AG09319 (cell line): ENCODE measurements around the gene HAVCR2.
"Not testable (repeated sequence)": the region's sequence is repeated elsewhere in the genome, so short reads cannot be mapped to it uniquely, and the experiment has no call there.

ENCODE experiments used
- DNase-seq: peaks from one replicate; pipeline ENCODE4 v3.0.0-alpha.2; 2010; ENCODE audit warnings: low read depth; ENCODE audit errors: extremely low read depth
- TF ChIP-seq, protein P1 (sequence below): IDR thresholded peaks from 2 replicates; pipeline ENCODE4 v1.5.1; 2011; ENCODE audit warnings: low read depth, mild to moderate bottlenecking, inconsistent platforms, low read length, moderate library complexity

Gene HAVCR2

DNA sequence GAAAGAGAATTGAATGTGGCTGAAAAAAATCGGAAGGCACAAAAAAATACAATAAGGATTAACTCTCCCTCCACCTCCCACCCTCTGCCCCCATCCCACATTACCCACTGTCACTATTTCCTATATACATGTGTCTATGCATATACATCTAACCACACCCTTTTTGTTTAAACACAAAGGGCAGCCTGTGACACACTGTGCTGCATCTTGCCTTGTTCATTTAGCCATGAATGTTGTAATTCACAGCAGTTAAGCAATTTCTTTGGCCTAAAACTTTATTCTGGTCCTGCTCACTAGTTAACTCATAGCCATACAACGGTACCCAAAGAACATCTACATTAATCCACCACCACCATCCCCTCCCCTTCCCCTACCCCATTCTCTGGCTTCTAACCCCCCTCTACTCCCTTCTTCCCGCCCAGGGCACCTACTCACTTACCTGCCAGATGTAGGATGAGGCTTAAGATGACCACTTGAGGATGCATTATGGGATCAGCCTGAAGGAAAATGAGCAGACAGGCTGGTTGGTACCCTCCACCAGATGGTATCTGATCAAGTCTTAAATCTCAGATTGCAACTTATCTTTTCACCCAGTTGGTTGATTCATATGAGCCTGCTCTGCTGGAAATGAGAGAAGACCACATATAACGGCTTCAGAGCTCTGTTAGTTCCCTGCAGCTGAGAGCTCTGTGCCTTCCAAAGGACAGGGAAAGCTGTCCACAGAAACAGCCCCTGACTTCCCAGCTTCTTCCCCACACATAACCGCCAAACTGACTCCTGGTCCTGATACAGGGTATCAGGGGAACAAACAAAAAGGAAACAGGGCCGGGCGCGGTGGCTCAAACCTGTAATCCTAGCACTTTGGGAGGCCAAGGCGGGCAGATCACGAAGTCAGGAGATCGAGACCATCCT is 51.1 kb downstream of the HAVCR2 start:
- DNase-seq = no peak
- TF ChIP-seq, protein P1, sequence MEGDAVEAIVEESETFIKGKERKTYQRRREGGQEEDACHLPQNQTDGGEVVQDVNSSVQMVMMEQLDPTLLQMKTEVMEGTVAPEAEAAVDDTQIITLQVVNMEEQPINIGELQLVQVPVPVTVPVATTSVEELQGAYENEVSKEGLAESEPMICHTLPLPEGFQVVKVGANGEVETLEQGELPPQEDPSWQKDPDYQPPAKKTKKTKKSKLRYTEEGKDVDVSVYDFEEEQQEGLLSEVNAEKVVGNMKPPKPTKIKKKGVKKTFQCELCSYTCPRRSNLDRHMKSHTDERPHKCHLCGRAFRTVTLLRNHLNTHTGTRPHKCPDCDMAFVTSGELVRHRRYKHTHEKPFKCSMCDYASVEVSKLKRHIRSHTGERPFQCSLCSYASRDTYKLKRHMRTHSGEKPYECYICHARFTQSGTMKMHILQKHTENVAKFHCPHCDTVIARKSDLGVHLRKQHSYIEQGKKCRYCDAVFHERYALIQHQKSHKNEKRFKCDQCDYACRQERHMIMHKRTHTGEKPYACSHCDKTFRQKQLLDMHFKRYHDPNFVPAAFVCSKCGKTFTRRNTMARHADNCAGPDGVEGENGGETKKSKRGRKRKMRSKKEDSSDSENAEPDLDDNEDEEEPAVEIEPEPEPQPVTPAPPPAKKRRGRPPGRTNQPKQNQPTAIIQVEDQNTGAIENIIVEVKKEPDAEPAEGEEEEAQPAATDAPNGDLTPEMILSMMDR = no peak

DNA sequence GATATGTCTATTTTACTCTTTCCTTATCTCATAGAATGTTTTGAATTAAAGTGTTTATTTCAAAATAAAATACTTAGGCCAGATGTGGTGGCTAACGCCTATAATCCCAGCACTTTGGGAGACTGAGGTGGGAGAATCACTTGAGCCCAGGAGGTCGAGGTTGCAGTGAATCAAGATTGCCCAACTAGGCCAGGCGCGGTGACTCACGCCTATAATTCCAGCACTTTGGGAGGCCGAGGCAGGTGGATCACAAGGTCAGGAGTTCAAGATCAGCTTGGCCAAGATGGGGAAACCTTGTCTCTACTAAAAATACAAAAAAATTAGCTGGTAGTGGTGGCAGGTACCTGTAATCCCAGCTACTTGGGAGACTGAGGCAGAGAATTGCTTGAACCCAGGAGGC is 52.0 kb downstream of the HAVCR2 start:
- DNase-seq = not testable (repeated sequence)

DNA sequence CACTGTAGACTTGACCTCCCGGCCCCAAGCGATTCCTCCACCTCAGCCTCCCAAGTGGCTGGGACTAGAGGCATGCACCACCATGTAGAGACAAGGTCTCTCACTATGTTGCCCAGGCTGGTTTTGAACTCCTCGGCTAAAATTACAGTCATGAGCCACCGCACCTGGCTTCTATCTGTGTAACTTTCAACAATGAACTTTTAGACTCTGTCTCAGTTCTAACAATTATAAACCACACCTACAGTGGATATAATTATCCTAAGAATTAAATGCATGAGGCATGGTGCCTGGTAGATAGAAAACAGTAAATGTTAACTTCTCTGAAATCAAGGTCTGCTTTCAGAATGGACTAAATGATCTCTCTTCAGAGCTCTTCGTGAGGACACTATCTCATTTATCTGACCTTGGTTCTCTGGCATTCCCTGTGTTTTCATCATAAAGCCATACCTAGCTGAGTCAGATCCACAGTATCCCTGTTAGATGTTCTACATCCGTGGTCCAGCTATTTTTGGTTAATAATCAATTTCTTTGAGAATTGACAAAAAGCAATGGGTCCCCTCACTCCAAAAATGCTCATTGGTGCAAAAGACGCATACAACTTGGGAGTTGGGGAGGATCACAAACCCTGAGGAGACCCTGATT is 57.1 kb downstream of the HAVCR2 start:
- no peak for DNase-seq
- TF ChIP-seq, protein P1 = no peak

DNA sequence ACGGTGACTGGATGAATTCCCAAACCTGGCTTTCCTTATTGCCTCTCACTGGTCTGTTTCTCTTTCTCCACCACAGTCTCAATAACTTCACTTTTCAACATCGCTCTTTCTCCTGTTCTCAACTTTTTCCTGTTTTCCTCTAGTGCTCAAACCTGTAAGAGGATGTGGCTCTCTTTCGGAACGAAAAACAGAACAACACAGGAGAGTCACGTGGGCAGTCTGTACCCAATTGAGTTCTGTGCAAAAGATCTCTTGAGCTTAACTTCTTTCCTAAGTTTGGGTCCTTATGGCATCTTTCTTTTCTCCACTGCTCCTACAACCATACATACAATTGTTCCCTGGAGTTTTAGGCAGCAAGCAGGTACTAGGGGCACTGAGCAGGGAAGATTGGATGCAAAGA is 58.8 kb downstream of the HAVCR2 start:
- TF ChIP-seq, protein P1 = no peak
- DNase-seq = no peak

DNA sequence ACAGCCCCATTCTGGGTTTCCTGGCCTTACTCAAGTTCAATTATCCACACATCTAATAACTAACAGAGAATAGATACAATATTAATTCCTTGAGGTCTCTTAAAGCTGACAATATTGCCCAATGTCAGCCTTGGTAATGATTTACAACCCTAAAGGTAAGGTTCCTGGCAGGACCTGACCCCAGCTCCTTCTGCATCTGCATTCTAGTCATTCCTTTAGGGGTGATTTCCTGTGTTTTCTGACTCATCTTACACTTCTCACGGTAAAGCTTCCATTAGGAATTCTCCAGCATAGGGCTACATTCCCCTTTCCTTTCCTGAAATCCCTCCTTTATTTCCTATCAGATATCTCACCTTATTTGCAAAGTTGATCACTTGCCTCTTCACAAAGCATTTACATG is 59.2 kb downstream of the HAVCR2 start:
- no peak for DNase-seq

DNA sequence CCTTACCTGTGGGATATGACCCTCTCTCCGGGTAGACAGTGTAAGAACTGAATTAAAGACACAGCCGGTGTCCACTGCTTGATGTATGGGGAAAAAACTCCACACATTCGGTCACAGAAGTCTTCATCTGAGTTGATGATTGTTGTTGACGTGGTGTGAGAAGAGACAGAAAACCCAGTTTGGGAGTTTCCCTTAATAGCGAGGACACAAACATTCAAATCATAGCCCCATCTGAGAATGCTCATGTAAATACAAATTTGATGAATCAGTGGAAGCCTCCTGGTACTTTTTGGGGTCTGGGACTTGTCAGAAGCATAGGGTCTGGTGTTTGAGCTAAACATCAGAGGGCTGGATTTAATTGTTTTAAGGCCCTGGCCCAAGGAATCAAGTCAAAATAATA is 60.9 kb downstream of the HAVCR2 start:
- DNase-seq = no peak
- TF ChIP-seq, protein P1 = no peak

More for the DNA sequence above, 59.2 kb downstream of the HAVCR2 start:
- TF ChIP-seq, protein P1 = no peak

DNA sequence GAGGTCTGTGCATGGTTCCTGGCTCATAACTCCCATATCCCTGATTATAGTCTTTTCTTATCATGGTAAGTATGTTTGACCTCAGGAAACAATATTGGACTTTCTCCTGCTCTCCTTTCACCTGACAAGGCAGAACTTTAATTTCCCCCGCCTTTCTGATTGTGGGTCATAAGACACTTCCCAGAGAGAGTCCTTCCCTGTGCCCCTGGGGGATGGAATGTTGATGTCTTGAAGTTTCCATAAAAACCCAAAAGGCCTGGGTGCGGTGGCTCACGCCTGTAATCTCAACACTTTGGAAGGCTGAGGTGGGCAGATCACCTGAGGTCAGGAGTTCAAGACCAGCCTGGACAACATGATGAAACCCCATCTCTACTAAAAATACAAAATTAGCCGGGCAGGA is 61.8 kb downstream of the HAVCR2 start:
- DNase-seq = not testable (repeated sequence)

DNA sequence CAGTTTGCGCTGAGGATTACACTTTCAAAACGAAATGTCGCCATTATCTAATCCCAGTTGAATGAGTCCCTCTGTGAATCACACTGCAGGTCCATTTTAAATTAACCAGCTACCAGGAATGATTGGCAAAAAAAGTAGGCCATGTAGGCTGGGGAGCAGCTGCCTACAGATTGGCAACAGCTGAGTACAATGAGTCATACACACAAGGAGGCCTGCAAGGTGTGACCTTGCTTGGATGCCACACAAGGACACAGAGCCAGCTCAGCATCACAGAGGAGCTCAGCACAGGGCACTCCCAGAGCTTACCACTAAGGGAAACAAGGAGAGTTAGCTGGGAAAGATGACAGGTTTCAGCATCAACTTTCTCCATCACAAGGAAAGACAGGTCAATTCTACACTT is 62.8 kb downstream of the HAVCR2 start:
- TF ChIP-seq, protein P1 = no peak
- no peak for DNase-seq
